ENCODE data around the gene CRMP1.
"Not testable (repeated sequence)": the region's sequence is repeated elsewhere in the genome, so short reads cannot be mapped to it uniquely, and the experiment has no call there.

CRMP1 gene

GRCh38 chr4:5887361-5888221 lies 5.3 kb downstream of the CRMP1 start:
- DNase-seq, result no peak

DNA sequence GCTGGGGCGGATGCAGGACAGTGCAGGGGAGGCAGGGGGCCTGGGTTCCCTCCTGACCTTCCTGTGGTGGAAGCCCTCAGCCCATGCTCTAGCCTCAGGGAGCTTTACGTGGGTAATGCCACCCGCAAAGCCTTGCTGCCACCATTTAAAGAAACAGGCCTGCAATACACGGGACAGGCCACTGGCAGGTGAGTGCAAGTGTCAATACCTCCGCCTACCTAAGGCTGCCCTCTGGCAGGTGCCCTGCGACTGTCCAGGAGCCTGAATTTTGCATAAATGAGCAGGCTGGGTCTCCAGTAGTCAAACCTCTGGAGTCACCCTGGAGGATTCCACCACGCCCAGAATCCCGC lies 5.9 kb downstream of the CRMP1 start:
- DNase-seq, result no peak

GRCh38 chr4:5885733-5886132 lies 7.2 kb downstream of the CRMP1 start:
- DNase-seq, result no peak

DNA sequence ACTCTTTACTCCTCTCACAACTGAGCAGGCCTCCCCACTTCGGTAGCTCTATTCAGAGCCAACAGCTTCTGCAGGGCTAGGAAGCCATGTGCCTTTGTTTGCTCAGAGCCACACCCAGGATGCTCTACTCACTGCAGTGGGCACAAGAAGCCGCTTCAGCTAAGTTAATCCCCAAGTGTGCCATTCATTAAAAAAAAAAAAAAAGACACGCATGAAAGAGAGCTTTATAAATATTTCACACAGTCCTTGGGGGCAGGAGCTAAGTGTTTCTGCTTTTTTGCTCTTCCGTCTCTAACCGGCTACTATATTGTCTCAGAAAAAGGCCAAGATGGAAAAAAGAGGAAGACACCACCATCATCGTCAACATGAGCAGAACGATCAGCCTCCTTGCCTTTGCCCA lies 8.1 kb downstream of the CRMP1 start:
- DNase-seq, result no peak

DNA sequence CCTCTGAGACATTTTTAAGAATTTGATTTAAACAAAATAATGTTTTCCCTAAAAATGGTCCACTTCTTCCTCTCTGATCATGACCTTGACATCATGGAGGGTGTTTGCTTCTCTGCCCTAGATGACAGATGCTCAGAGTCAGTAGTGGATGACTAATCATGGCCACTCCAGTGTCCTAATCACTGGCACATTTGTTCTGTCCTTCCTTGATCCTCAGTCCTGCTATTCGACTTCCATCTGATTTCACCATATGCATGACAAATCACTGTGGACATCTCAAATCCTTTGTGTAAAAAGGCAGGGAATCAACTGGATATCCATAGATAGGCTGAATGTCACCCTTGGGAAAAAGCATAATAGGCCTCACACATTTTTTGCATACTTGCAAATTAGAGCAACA lies 9.0 kb downstream of the CRMP1 start:
- DNase-seq, result no peak

- no peak for DNase-seq
These were observed 9.9 kb downstream of the CRMP1 start for GRCh38 chr4:5882947-5883346.

GRCh38 chr4:5881340-5881739 lies 11.5 kb downstream of the CRMP1 start:
- no peak for DNase-seq

GRCh38 chr4:5878359-5878758 lies 14.5 kb downstream of the CRMP1 start:
- no peak for DNase-seq

GRCh38 chr4:5877392-5877791 lies 15.5 kb downstream of the CRMP1 start:
- no peak for DNase-seq

DNA sequence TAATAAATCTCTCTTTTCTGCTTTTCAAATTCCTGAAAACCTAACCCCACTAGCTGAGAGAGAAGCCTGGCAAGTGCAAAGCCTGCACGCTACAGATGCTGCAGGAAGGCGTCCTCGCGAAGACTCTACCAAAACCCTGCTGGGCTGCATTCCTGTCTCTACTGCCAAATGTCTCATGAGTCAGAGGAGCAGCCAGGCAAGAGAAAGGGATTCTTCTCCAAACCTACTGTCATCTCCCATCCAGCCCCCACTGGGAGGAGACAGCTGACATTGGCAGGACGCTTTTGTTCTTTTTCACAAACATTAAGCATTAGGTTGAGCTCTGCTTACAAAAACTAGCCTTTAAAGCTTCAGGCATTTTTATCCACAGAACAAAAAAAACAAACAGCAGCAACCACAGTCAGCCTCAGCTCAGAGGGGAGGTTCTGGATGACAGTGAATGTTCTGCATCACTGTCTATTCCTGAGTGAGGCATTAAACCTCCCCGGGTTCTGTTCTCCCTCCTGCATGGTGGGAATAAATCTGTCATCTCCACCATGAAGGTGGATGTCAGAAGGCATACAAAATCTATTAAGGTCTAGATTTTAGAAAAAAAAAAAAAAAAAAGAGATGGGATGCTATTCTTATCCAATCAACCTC lies 18.0 kb downstream of the CRMP1 start:
- DNase-seq, result no peak

DNA sequence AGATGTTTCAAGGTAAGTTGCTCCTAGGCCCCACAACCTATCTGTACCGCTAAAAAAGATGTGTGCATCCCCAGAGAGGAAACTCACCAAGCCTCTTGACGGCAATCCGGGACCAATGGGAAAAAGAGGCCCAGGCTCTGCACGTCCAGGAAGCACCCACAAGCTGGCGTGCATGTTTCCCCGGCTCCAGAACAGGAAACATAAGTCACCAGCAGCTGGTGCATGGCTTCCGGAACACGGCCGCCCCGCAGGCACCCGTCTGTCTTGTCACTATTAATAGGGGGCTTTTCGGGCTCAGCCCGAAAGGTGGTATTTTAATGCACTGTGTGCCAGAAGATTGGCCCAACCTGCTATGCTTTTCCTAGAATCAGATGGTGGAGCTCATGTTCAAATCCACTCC lies 22.2 kb downstream of the CRMP1 start:
- no peak for DNase-seq

DNA sequence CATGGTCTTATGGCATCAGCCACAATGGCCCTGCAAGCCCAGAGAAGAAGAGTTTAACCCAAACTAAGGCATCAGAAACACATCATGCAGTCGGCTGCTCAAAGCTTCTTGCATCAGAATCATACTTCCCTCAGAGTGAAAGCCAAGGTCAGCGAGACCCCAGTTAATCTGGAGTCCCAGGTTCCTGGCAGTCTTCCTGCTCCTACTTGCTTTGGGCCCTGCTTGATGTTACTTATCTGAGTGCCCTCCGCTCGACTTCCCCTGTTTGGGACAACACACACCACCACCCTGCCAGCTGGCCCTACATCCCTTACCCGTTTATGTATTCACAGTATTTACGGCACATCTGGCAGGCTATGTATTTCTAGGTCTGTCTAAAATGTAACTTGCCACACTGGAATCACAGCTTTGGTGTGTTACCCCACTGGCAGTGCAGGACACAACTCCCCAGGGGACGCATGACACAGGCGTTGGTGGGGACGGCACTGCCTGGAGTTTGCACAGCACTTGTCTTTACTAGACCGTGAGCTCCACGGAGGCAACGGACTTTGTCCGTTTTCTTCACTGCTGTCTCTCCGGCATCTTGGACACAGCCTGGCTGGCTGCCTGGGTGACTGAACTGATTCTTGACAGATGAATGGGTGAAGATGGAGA lies 22.8 kb downstream of the CRMP1 start:
- DNase-seq, result no peak

DNA sequence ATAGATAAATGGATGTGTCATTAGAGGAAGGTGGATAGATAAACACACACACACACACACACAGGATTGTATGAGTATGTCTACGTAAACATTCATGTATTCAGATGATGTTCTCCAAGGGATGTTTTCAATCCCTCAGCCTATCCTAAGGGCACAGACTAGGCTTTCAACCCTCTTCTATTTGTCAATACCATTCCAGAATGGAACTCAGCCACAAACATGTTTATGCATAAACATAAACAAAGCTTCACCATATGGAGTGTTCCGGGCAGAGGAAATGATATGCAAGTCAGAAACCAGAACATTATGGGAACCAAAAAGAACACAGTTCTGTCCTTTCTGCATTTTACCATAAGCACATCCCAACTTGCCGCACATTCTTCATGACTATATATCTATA lies 25.0 kb downstream of the CRMP1 start:
- DNase-seq, result no peak

- no peak for DNase-seq
These were observed 25.8 kb downstream of the CRMP1 start for GRCh38 chr4:5866841-5867813.

- DNase-seq, result no peak
These were observed 26.8 kb downstream of the CRMP1 start for GRCh38 chr4:5865896-5866599.

DNA sequence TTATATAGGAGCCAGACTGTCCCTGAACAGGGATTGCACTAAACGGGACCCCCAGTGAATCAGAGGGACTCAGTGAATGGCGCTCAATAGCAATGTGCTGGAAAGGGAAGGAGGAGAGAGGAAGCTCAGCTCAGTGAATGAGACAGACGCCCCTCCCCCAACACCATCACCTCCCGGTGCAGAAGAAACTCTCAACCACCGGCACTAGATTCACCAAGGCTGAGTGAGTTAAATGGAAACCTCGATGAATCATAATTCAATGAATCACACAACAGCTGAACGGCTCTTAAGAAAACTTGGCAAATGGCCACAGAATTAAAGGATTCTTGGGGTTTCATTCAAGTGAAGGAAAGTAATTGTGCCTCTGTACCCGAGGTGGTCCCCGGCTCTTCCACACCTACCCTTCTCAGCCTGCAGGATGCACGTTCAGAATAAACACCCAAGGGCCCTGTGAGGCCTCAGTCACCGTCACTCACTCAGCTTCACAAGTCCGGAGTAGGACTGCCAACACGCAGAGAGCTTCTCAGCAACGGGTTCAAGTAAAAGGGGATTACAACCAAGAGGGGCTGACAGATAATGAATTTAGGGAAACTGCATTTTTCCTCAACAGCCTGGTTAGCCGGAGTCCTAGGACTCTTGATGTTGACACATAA lies 29.3 kb downstream of the CRMP1 start:
- DNase-seq, result no peak

DNA sequence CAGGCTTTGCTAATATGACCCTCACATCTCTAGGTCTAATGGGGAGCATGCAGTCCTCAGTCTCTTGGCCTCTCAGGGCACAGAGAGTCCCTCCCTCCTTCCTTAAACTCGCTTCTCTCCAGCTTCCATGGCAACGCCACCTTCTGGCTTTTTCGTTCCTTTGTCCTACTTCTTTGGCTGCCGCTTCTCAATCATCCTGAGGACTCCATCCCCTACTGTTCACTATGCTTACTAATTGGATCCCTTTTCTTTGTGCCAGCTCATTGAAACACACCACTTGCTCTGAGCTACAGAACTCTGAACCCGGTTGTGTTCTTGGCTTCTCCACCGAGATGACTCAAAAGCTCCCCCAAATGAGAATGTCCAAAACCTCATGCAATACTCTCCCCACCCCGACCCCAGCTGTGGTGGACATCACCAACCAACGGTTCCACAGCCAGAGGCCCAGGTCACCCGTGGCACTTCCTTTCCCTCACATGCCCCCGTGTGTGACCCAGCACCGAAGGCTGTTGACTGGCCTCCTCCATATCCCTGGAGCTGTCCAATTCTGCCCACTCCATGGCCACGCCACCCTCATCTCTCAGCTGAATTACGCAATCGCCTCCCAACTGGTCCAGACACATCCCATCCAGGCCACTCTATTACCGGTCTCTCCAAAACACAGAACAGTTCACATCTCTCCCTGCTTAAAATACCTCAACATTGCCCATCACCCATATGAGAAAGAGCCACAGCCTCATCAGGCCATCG lies 34.7 kb downstream of the CRMP1 start:
- DNase-seq, result no peak

DNA sequence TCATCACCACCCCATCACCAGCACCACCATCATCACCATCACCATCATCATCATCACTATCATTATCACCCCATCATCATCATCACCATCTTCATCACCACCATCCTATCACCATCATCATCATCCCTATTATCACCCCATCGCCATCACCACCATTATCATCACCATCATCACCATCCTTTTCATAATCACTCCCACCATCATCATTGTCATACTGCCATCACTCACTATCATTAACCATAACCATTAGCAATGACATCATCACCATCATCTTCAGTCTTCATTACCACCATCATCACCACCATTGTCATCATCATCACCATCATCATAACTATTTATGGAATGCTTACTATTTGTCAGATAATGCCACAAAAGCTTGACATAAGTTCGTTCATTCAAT lies 35.7 kb downstream of the CRMP1 start:
- no peak for DNase-seq

- DNase-seq, result not testable (repeated sequence)
These were observed 36.5 kb downstream of the CRMP1 start for GRCh38 chr4:5856362-5856761.

DNA sequence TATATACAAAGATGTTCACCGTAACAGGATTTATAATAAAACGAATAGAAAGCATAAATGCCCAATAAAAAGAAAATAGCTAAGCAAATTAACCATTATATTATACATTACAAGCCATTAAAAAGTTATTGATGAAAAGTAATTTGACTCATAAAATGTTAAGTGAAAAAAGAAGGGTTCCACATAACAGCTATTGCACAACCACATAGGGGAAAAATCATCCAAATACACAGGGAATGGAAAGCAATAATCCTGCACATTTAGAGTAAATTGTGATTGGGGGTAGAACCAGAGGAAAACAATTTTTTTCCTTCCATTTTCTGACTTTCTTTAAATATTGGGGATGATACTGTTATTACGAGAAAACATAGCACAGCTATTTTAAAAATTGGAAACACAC lies 38.0 kb downstream of the CRMP1 start:
- no peak for DNase-seq

All from stimulated activated naive CD4-positive, alpha-beta T cell (primary cell).